Body of pancreas (tissue), 4 donors: Measurements from ENCODE around the gene TANC1. TPM values are rescaled to one million over a fixed set of nuclear protein-coding genes. Genes with fewer than 3 reads are reported as not detected.

Experiments used
- ATAC-seq: fragments of 150-250 bp; one replicate; pipeline ENCODE4 v1.9.1; 2016
- DNase-seq, 4 donors: peaks; one replicate each; pipeline ENCODE4 v3.0.0-alpha.2; 2019
- H3K27ac ChIP-seq, 4 donors: fragments of 200-600 bp; sonication (generic); 1 replicate in 3 of 4; 2 replicates in 1 of 4; pipeline versions ENCODE4 v1.5.1 to v1.6.1; 2016 to 2019; ENCODE audit warnings: mild to moderate bottlenecking in 1 of 4, mixed read lengths in 1 of 4, moderate library complexity in 1 of 4
- H3K27me3 ChIP-seq, 2 donors: fragments of 200-600 bp; sonication (generic); one replicate each; pipeline ENCODE4 v1.6.0; 2016; ENCODE audit warnings: mild to moderate bottlenecking in 1 of 2
- H3K36me3 ChIP-seq, 2 donors: fragments of 200-600 bp; sonication (generic); replicated peaks in 1 of 2; 2 replicates each; pipeline ENCODE4 v1.5.1; 2016; ENCODE audit warnings: low read depth in 2 of 2; ENCODE audit not compliant: insufficient read depth in 1 of 2
- H3K4me1 ChIP-seq: fragments of 200-600 bp; sonication (generic); one replicate; pipeline ENCODE4 v1.6.0; 2016
- H3K4me3 ChIP-seq, 2 donors: fragments of 200-600 bp; sonication (generic); 1 replicate in 1 of 2; 2 replicates in 1 of 2; pipeline ENCODE4 v1.5.1; 2016 to 2019
- H3K9me3 ChIP-seq, 3 donors: fragments of 200-600 bp; sonication (generic); 1 replicate in 2 of 3; 2 replicates in 1 of 3; pipeline ENCODE4 v1.5.1; 2016
- POLR2A ChIP-seq, 3 donors: fragments of 450-650 bp; IDR thresholded peaks; one replicate each; pipeline ENCODE4 v1.6.1; 2016; ENCODE audit warnings: antibody characterized with exemption in 3 of 3, mild to moderate bottlenecking in 2 of 3
- WGBS, 2 donors: methylation state at CpG; one replicate each; pipeline ENCODE4 v1.1.5; 2017; 5-methylcytosine and 5-hydroxymethylcytosine counted together
- intact Hi-C: fragments of 100-400 bp; cut with DNase I; formaldehyde crosslinking; loops from one replicate; pipeline ENCODE4 v1.15.1; 2023
- total RNA-seq, 2 donors: library from RNA; depleted of rRNA; stranded (reverse); fragments of >200 nt; gene quantifications; one replicate each; pipeline ENCODE4 v1.1.0, GENCODE V29; 2016
- TF ChIP-seq, protein P1 (sequence below), 7 experiments: fragments of 450-650 bp in 4 of 7; fragments of 200-600 bp in 3 of 7; sonication (generic) in 3 of 7; IDR thresholded peaks; one replicate each; pipeline ENCODE4 v1.5.1; 2016 to 2019; ENCODE audit warnings: antibody characterized with exemption in 7 of 7

The TANC1 gene
- total RNA-seq, 2 donors from 2014 or later: 23.1 to 23.3 TPM

DNA sequence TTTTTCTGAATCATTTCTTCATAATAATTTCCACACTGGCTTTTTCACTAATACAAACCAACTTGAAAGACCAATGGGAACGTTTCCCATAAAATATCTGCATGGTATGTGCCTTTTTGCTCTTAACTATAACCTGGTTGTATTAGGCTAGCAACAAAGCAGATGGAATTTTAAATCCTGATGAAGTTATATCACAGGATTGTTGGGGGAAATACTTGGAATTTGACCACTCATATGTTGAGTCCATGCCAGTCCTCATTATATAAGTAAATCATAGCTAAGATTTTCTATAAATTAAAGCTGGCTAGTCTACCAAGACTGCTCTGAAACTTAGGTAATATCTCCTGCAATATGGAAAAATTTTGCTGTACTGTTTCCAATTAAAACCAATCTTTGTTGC lies 99.5 kb downstream of the TANC1 start:
- H3K36me3 ChIP-seq: no peaks in the 10 kb centered on the region
- H3K4me1 ChIP-seq: peaks cover 30% of the 10 kb centered on the region
- no peaks in the 10 kb centered on the region for H3K9me3 ChIP-seq
- H3K27ac ChIP-seq: no peak overlapping the region
- no peak overlapping the region for H3K4me3 ChIP-seq
- no peaks in the 10 kb centered on the region for H3K27me3 ChIP-seq
- 69 to 84% methylated on average over 1 of the region's 1 CpG for WGBS, 2 donors
- DNase-seq (no peak), ATAC-seq (no peak)
- intact Hi-C loops: no loop called here
- TF ChIP-seq, protein P1, sequence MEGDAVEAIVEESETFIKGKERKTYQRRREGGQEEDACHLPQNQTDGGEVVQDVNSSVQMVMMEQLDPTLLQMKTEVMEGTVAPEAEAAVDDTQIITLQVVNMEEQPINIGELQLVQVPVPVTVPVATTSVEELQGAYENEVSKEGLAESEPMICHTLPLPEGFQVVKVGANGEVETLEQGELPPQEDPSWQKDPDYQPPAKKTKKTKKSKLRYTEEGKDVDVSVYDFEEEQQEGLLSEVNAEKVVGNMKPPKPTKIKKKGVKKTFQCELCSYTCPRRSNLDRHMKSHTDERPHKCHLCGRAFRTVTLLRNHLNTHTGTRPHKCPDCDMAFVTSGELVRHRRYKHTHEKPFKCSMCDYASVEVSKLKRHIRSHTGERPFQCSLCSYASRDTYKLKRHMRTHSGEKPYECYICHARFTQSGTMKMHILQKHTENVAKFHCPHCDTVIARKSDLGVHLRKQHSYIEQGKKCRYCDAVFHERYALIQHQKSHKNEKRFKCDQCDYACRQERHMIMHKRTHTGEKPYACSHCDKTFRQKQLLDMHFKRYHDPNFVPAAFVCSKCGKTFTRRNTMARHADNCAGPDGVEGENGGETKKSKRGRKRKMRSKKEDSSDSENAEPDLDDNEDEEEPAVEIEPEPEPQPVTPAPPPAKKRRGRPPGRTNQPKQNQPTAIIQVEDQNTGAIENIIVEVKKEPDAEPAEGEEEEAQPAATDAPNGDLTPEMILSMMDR (IDR thresholded peaks at IDR 0.05): no peak
- TF ChIP-seq POLR2A (IDR thresholded peaks at IDR 0.05): no peak

- H3K4me1 ChIP-seq: peaks cover 18% of the 10 kb centered on the region
- TF ChIP-seq, protein P1 (IDR thresholded peaks at IDR 0.05): no peak
- TF ChIP-seq POLR2A (IDR thresholded peaks at IDR 0.05): no peak
- no peak overlapping the region for H3K4me3 ChIP-seq
- H3K36me3 ChIP-seq: no peaks in the 10 kb centered on the region
- no peak for ATAC-seq
- no peaks in the 10 kb centered on the region for H3K27me3 ChIP-seq
- H3K9me3 ChIP-seq: no peaks in the 10 kb centered on the region
- no peak overlapping the region for H3K27ac ChIP-seq
- WGBS, 2 donors: 42 to 44% methylated on average over 2 of the region's 2 CpGs
- no peak for DNase-seq
- intact Hi-C loops: no loop called here
Measured at GRCh38 chr2:159069229-159069628, 100.8 kb downstream of the TANC1 start.

GRCh38 chr2:159070235-159070634 lies 101.8 kb downstream of the TANC1 start:
- Histone ChIP-seq H3K27ac (no peak overlapping the region), H3K4me1 (peaks cover 8% of the 10 kb centered on the region)
- WGBS, 2 donors: 45 to 61% methylated on average over 2 of the region's 2 CpGs

GRCh38 chr2:159071190-159071915 lies 102.9 kb downstream of the TANC1 start:
- WGBS, 2 donors: 62 to 78% methylated on average over 2 of the region's 2 CpGs
- DNase-seq: no peak

More at GRCh38 chr2:159070235-159070634, 101.8 kb downstream of the TANC1 start:
- TF ChIP-seq, protein P1 (IDR thresholded peaks at IDR 0.05): no peak
- TF ChIP-seq POLR2A (IDR thresholded peaks at IDR 0.05): no peak
- no peak for DNase-seq
- ATAC-seq: no peak
- H3K9me3 ChIP-seq: no peaks in the 10 kb centered on the region
- no peaks in the 10 kb centered on the region for H3K36me3 ChIP-seq
- no peaks in the 10 kb centered on the region for H3K27me3 ChIP-seq
- H3K4me3 ChIP-seq: no peak overlapping the region
- intact Hi-C loops: no loop called here

More at GRCh38 chr2:159071190-159071915, 102.9 kb downstream of the TANC1 start:
- ATAC-seq: no peak
- Histone ChIP-seq H3K36me3 (no peaks in the 10 kb centered on the region), H3K27ac (no peak overlapping the region), H3K27me3 (no peaks in the 10 kb centered on the region), H3K4me3 (no peak overlapping the region), H3K4me1 (no peaks in the 10 kb centered on the region), H3K9me3 (no peaks in the 10 kb centered on the region)
- TF ChIP-seq, protein P1 (IDR thresholded peaks at IDR 0.05): no peak
- TF ChIP-seq POLR2A (IDR thresholded peaks at IDR 0.05): no peak
- intact Hi-C loops: no loop called here
